Heart left ventricle (tissue), 16 donors: Measurements from ENCODE around the gene HEPHL1. TPM values are rescaled to one million over a fixed set of nuclear protein-coding genes. Genes with fewer than 3 reads are reported as not detected.
A peak's percentile ranks its signal among the peaks of the same experiment; 100 is the strongest.

Source experiments
- ATAC-seq, 4 donors: fragments of 200-7000 bp; cut with Tn5 transposase; one replicate each; pipeline ENCODE4 v1.9.1; 2020 to 2022; ENCODE audit warnings: moderate library complexity in 4 of 4, mild to moderate bottlenecking in 3 of 4, moderate number of reproducible peaks in 1 of 4
- DNase-seq, 5 donors: peaks; one replicate each; pipeline ENCODE4 v3.0.0-alpha.2; 2020
- H3K27ac ChIP-seq, 12 donors: fragments of 200-600 bp; sonication (generic) in 4 of 12; one replicate each; pipeline versions ENCODE4 v1.5.0 to v1.8.0; 2016 to 2022; ENCODE audit warnings: mild to moderate bottlenecking in 2 of 12
- H3K27me3 ChIP-seq, 9 donors: fragments of 200-600 bp; sonication (generic) in 2 of 9; one replicate each; pipeline versions ENCODE4 v1.5.1 to v1.8.0; 2016 to 2022; ENCODE audit warnings: mild to moderate bottlenecking in 3 of 9
- H3K36me3 ChIP-seq, 9 donors: fragments of 200-600 bp; sonication (generic) in 2 of 9; one replicate each; pipeline versions ENCODE4 v1.5.0 to v1.8.0; 2018 to 2022; ENCODE audit warnings: mild to moderate bottlenecking in 2 of 9
- H3K4me1 ChIP-seq, 12 donors: fragments of 200-600 bp; sonication (generic) in 4 of 12; one replicate each; pipeline versions ENCODE4 v1.5.0 to v1.8.0; 2016 to 2022; ENCODE audit warnings: mild to moderate bottlenecking in 3 of 12
- H3K4me3 ChIP-seq, 12 donors: fragments of 200-600 bp; sonication (generic) in 4 of 12; one replicate each; pipeline versions ENCODE4 v1.5.0 to v1.8.0; 2017 to 2022; ENCODE audit warnings: mild to moderate bottlenecking in 9 of 12, moderate library complexity in 4 of 12
- H3K9me3 ChIP-seq, 12 donors: fragments of 200-600 bp; sonication (generic) in 4 of 12; one replicate each; pipeline versions ENCODE4 v1.5.0 to v1.8.0; 2016 to 2022; ENCODE audit warnings: mild to moderate bottlenecking in 1 of 12
- CTCF ChIP-seq, 12 donors: fragments of 200-600 bp; sonication (generic) in 4 of 12; IDR thresholded peaks; one replicate each; pipeline versions ENCODE4 v1.5.0 to v1.8.0; 2018 to 2022; ENCODE audit warnings: antibody characterized with exemption in 12 of 12, mild to moderate bottlenecking in 5 of 12
- POLR2A ChIP-seq, 2 donors: fragments of 450-650 bp; IDR thresholded peaks; one replicate each; pipeline ENCODE4 v1.6.1; 2017; ENCODE audit warnings: antibody characterized with exemption in 2 of 2, mild to moderate bottlenecking in 2 of 2, moderate library complexity in 2 of 2
- WGBS, 4 donors: extraction: QIAGEN DNeasy Blood & Tissue Kit in 2 of 4; methylation state at CpG; one replicate each; pipeline versions ENCODE4 v1.1.5 to v1.1.7; 2013 to 2018; 5-methylcytosine and 5-hydroxymethylcytosine counted together
- intact Hi-C, 10 donors: fragments of 100-400 bp; cut with DNase I; formaldehyde crosslinking; loops; one replicate each; pipeline versions ENCODE4 v1.11.1 to v1.14.2; 2022
- polyA plus RNA-seq, 2 donors: library from polyadenylated mRNA; stranded (reverse); fragments of 200-250 nt; gene quantifications; one replicate each; pipeline ENCODE4 v1.2.3, GENCODE V29; 2013
- total RNA-seq, 9 donors: library from RNA; depleted of rRNA in 2 of 9; stranded (reverse); fragments of >200 nt in 2 of 9; fragmentation: NEBNext Ultra II Directional in 3 of 9; extraction: Animal tissue kit (Norgen Biotek cat#: 25700) in 3 of 9; gene quantifications; one replicate each; pipeline versions ENCODE4 v1.1.0 to v1.2.4, GENCODE V29; 2016 to 2023
- donor health status: ischemic (EF 13 %, LVEDD 7.1; RV severe dilation, severe dysfunction).
- donor health status: healthy with polysubstance abuse.
- donor health status: DM: no; HTN: yes; CAD: no.
- donor health status: DM: no; HTN: no; CAD: no.
- donor health status: ischemic (EF 25% LVEDD 6.9; RV normal size, moderate dysfunction).
- donor health status: ischemic (EF 25% LVEDD 5.7; RV mildly dilated, moderate dysfunction).
- donor health status: healthy.
- donor health status: DM: yes; HTN: yes; CAD: no.
- donor health status: ischemic (EF 35%, LVEDD 5.7; RV mildly dilated, moderate dysfunction).
- donor health status: nonischemic (EF 11% LVEDD 7.7; RV severe dilation, severe dysfunction).
- donor health status: DM: yes; HTN: yes; CAD: no.
- donor health status: PGD.
- donor health status: ischemic (EF 29% LVEDD 5.4; RV normal size, mild dysfunction).
- donor health status: nonischemic (EF 23%, LVEDD 6.1; RV moderate dilation, normal function).

HEPHL1 gene
- total and polyA plus RNA-seq, 11 donors: 0.07 TPM; not detected in 10

- Histone ChIP-seq H3K27ac (no peak overlapping the region), H3K4me3 (no peak overlapping the region), H3K27me3 (no peaks in the 10 kb centered on the region), H3K9me3 (no peaks in the 10 kb centered on the region), H3K4me1 (peaks cover 5 to 89% (median 48%) of the 10 kb centered on the region in 12 donors), H3K36me3 (peaks cover 0 to 11% (median 5%) of the 10 kb centered on the region in 9 donors)
- ATAC-seq (no peak), DNase-seq (no peak)
- WGBS, 4 donors: 44 to 60% (median 51%) methylated on average over 3 of the region's 3 CpGs
- TF ChIP-seq POLR2A (IDR thresholded peaks at IDR 0.05): no peak
- no peak for TF ChIP-seq CTCF (IDR thresholded peaks at IDR 0.05)
- intact Hi-C loops: no loop called here
Observed at GRCh38 chr11:94149431-94150017, 128.4 kb downstream of the HEPHL1 start.

- Histone ChIP-seq H3K27me3 (no peaks in the 10 kb centered on the region), H3K27ac (no peak overlapping the region), H3K9me3 (no peaks in the 10 kb centered on the region), H3K4me3 (no peak overlapping the region), H3K36me3 (peaks cover 0 to 16% (median 7%) of the 10 kb centered on the region in 9 donors), H3K4me1 (peaks cover 5 to 85% (median 48%) of the 10 kb centered on the region in 12 donors)
- intact Hi-C loops: no loop called here
- no peak for ATAC-seq
- TF ChIP-seq CTCF (IDR thresholded peaks at IDR 0.05) (no peak), POLR2A (IDR thresholded peaks at IDR 0.05) (no peak)
- DNase-seq: no peak
- WGBS, 4 donors: 79 to 82% (median 81%) methylated on average over 3 of the region's 3 CpGs
Observed at GRCh38 chr11:94150056-94150455, 128.9 kb downstream of the HEPHL1 start.

GRCh38 chr11:94150704-94151685 is 129.8 kb downstream of the HEPHL1 start:
- ATAC-seq: no peak
- H3K27me3 ChIP-seq: no peaks in the 10 kb centered on the region
- peak overlapping the region in 4 of 12 donors; percentile 72 to 80 (median 76) for H3K27ac ChIP-seq
- H3K36me3 ChIP-seq: peaks cover 0 to 16% (median 9%) of the 10 kb centered on the region in 9 donors
- intact Hi-C loops: no loop called here
- no peaks in the 10 kb centered on the region for H3K9me3 ChIP-seq
- H3K4me3 ChIP-seq: no peak overlapping the region
- 91 to 98% (median 95%) methylated on average over 4 of the region's 4 CpGs for WGBS, 4 donors
- no peak for TF ChIP-seq CTCF (IDR thresholded peaks at IDR 0.05)
- TF ChIP-seq POLR2A (IDR thresholded peaks at IDR 0.05): no peak
- DNase-seq: no peak
- peaks cover 5 to 76% (median 44%) of the 10 kb centered on the region in 12 donors for H3K4me1 ChIP-seq
